Measurements from ENCODE around the gene LSM3.

The LSM3 gene

GRCh38 chr3:14143271-14144225 lies 35.1 kb upstream of the LSM3 start:
- DNase-seq (ENCODE audit: low read depth) = no peak

- DNase-seq (ENCODE audit: low read depth) = peak; percentile 52
These were observed 34.1 kb upstream of the LSM3 start for GRCh38 chr3:14144423-14145075.

GRCh38 chr3:14145236-14145635 lies 33.4 kb upstream of the LSM3 start:
- no peak for DNase-seq (ENCODE audit: low read depth)

GRCh38 chr3:14145670-14146380 lies 32.8 kb upstream of the LSM3 start:
- no peak for DNase-seq (ENCODE audit: low read depth)

- DNase-seq (ENCODE audit: low read depth) = no peak
These were observed 32.1 kb upstream of the LSM3 start for GRCh38 chr3:14146381-14147065.

- DNase-seq (ENCODE audit: low read depth) = no peak
These were observed 31.6 kb upstream of the LSM3 start for GRCh38 chr3:14147066-14147435.

DNA sequence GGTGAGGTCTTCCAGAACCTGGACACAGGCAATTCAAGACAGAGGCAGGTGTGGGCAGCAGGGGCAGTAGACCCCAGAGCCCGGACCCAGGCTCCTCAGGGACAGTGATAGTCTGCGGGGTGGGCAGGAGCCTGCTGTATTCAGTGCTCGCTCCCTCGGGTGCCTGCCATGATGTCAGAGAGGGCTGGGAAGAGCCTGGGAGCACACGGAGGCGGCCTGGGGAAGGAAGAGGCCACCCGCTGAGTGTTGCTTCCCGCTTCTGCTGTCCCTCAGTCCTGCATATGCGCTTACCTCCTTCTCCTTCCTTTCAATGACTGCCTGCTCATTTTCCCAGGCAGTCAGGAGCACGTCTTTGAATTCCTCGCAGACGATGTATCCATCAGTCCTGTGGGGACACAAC lies 31.0 kb upstream of the LSM3 start:
- no peak for DNase-seq (ENCODE audit: low read depth)

DNA sequence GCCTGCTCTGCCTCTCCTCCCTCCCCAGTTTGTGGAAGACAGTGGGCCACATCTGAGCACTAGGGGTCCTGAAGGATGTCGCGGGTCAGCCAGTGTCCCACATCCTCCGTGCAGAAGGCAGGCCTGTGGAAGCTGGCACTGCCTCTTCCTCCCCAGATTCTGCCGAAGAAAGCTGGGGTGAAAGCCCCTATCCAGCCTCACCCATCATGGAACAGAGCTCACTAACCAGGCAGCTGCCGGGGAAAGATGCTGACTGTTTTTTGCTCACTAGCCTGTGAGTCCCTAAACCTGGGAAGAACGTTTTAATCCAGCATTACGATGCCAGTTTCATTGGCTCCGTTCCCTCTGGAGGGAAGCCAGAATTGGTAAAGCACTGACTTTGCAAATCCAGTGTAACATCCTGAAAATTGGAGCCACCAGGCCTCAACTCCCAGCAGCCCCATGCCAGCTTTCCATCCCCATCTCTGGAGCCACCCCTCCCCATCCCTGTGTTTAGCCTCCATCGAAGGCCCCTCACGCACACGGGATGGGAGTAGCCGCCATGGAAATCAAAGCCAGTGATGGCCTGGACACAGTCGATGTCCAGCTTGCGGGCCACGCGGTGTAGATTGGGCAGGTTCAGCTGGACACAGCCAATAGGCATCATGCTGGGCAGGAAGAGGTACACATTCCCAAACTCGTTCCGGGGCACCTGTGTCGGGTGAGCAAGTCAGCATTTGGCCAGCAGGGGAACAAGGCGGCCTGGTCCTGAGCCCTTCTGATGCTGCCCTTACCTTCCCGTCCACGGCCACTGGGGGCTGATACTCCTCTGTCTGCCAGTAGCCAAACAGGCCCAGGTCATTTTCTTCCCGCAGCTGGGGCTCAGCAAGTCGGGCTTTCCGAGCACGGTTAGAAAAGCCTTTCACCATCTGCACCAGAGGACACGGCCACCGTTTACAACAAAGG lies 30.3 kb upstream of the LSM3 start:
- no peak for DNase-seq (ENCODE audit: low read depth)

DNA sequence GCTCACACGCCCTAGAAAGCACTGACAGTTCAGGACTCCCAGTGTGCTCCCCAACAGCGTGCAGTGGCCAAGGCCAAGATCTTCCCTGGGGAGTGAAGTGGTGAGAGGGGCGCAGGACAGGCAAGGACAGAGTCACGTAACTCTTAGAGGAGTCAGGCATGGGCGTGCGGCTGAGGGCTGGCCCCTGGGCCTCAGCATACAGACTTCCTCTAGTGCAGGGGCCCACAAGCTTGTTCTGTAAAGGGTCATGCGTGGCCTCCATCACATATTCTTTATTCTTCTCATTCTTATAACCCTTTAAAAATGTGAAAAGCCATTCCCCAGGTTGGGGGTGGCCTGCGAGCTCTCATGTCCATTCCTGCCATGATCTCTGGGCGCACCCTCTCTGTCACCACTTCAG lies 28.5 kb upstream of the LSM3 start:
- no peak for DNase-seq (ENCODE audit: low read depth)

GRCh38 chr3:14150491-14151230 lies 28.0 kb upstream of the LSM3 start:
- no peak for DNase-seq (ENCODE audit: low read depth)

- no peak for DNase-seq (ENCODE audit: low read depth)
These were observed 27.0 kb upstream of the LSM3 start for GRCh38 chr3:14151471-14152083.

GRCh38 chr3:14152233-14152962 lies 26.2 kb upstream of the LSM3 start:
- DNase-seq (ENCODE audit: low read depth) = no peak

- DNase-seq (ENCODE audit: low read depth) = no peak
These were observed 25.7 kb upstream of the LSM3 start for GRCh38 chr3:14152963-14153355.

DNA sequence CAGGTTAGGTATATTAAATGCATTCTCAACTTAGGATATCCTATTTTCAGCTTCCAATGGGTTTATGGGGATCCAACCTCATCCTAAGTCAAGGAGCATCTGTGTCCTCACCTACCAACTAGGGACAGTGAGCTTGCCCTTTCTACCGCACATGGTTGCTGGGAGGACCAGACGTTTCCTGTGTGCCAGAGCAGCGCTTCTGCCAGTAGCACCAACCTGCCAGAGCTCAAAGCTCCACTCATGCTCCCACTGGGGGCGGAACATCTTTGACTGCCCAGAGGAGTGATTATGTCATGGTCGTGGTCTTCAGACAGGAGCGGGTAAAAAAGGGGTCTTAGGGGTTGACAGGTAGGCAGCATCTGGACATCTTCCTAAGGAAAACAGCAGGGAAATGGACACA lies 25.0 kb upstream of the LSM3 start:
- DNase-seq (ENCODE audit: low read depth) = no peak

- DNase-seq (ENCODE audit: low read depth) = no peak
These were observed 24.3 kb upstream of the LSM3 start for GRCh38 chr3:14154276-14154675.

DNA sequence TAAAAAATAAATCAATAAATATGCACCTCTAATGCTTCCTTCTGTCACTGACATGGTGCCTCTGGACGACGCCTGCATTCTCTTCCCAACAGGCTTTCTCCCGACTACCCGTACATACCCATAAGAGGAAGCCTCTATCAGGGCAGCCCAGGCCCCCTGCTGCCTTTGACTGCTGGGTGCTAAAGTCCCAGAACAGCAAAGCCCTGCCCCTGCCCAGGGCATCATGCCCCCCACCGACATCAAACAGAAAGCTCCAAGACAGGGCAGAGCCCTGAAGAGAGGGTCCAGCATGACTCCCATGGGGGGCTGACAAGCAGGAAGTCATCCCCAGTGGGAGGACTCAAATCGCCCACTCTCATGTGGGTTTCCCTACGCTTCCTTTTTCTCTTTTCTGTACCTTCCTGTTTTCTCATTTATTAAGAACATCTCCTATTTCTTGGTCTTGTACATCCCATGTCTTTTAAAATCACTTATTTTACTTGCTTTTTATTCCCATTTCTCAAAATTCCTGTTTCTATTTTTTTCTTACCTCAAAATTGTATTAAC lies 23.6 kb upstream of the LSM3 start:
- no peak for DNase-seq (ENCODE audit: low read depth)

- no peak for DNase-seq (ENCODE audit: low read depth)
These were observed 22.4 kb upstream of the LSM3 start for GRCh38 chr3:14156201-14156600.

DNA sequence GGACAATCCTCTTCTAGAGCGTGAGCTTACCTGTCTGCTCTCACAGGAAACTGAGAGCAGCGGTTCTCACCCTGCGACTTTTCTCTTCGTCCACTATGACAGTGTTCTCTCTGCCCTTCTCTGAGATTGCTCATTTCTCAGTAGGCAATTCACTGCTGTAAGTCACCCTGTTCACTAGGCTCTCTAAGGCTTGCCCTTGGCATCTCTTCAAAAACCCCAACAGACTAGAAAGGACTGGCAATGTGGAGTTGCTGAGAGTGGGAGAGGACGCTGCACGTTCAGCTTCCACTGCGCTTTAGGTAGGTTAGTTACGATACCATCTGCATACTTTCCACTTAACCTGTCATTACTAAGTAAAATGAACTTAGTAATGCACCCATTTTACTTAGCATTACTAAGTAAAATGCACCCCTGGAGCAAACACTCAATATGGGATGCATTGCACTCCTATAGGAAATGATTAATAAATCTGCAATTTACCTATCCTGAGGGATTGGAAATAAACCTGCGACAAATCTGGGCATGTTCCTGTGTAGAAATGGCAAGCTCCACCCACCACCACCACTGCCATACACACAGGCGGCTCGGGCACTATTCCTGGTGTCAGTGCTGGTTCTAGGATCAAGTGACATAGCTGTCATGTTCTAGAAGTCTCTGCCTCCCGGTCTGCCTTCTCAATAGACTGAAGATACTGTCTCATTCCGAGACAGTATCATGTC lies 21.6 kb upstream of the LSM3 start:
- no peak for DNase-seq (ENCODE audit: low read depth)
